HCT116 (cell line): ENCODE measurements around the gene MFSD6. TPM values are rescaled to one million over a fixed set of nuclear protein-coding genes. Genes with fewer than 3 reads are reported as not detected.

Source experiments
- ATAC-seq: fragments of 200-7000 bp; cut with Tn5 transposase; 2 replicates; pipeline ENCODE4 v1.9.1; 2020; ENCODE audit warnings: mild to moderate bottlenecking, moderate library complexity
- BruUV-seq: library from RNA; stranded (reverse); fragments of 400-500 nt; replicated peaks from 2 replicates; lab custom pipeline; 2021; lab: Mats Ljungman, UMichigan
- CTCF ChIA-PET: fragments of 300-600 bp; sonication (Branson Sonifier 250); formaldehyde crosslinking; loops from one replicate; lab custom pipeline; 2021; ENCODE audit warnings: antibody characterized with exemption; lab: Charles Lee
- POLR2A ChIA-PET: fragments of 300-600, 350-600 bp; sonication (Branson Sonifier 250); formaldehyde crosslinking; loops from one replicate; lab custom pipeline; 2021; ENCODE audit warnings: antibody characterized with exemption; lab: Charles Lee
- RAD21 ChIA-PET, 2 experiments: fragments of 300-600 bp; sonication (Branson Sonifier 250); formaldehyde crosslinking; loops; one replicate each; lab custom pipeline; 2023; ENCODE audit warnings: low total read pairs in 2 of 2; ENCODE audit not compliant: uncharacterized antibody in 2 of 2, unreplicated experiment in 2 of 2, low non-redundant PET in 1 of 2; lab: Charles Lee
- DNase-seq: peaks from one replicate; pipeline ENCODE4 v3.0.0-alpha.2; 2010; ENCODE audit warnings: low read depth, low spot score
- H2AFZ ChIP-seq: fragments of 200-600 bp; shearing (Covaris generic), sonication (generic); 2 replicates; pipeline ENCODE4 v1.6.1; 2017; ENCODE audit warnings: low read depth, mixed run types, mixed read lengths, antibody characterized with exemption, low read length; ENCODE audit not compliant: poor library complexity, severe bottlenecking
- H3K27ac ChIP-seq: 2 replicates; pipeline ENCODE4 v1.5.1; 2012; ENCODE audit warnings: low read depth, low read length
- H3K27me3 ChIP-seq: fragments of 200-600 bp; sonication (generic); 2 replicates; pipeline ENCODE4 v1.6.1; 2016; ENCODE audit warnings: mixed run types, low read length, mixed read lengths; ENCODE audit not compliant: insufficient read depth
- H3K36me3 ChIP-seq, 2 experiments: fragments of 200-500 bp in 1 of 2; fragments of 200-600 bp in 1 of 2; sonication (Bioruptor generic) in 1 of 2; sonication (generic) in 1 of 2; 2 replicates each; pipeline versions ENCODE4 v1.5.1 to v1.6.1; 2014 to 2016; ENCODE audit warnings: low read length in 2 of 2, inconsistent platforms in 1 of 2, mixed read lengths in 1 of 2, mixed run types in 1 of 2; ENCODE audit not compliant: insufficient read depth in 2 of 2, control insufficient read depth in 1 of 2
- H3K4me1 ChIP-seq, 2 experiments: fragments of 200-600 bp in 1 of 2; sonication (generic) in 1 of 2; 2 replicates each; pipeline versions ENCODE4 v1.5.1 to v1.6.1; 2012 to 2017; ENCODE audit warnings: low read length in 2 of 2, inconsistent platforms in 1 of 2, mild to moderate bottlenecking in 1 of 2, mixed read lengths in 1 of 2, mixed run types in 1 of 2, moderate library complexity in 1 of 2; ENCODE audit not compliant: insufficient read depth in 2 of 2, control insufficient read depth in 1 of 2
- H3K4me2 ChIP-seq: fragments of 200-600 bp; sonication (generic); 2 replicates; pipeline ENCODE4 v1.6.1; 2017; ENCODE audit warnings: mixed run types, low read length, mixed read lengths
- H3K4me3 ChIP-seq, 2 experiments: fragments of 200-600 bp in 1 of 2; sonication (generic) in 1 of 2; replicated peaks in 1 of 2; 2 replicates each; pipeline ENCODE4 v1.5.1; 2011 to 2016; ENCODE audit warnings: low read length in 2 of 2, control low read depth in 1 of 2, low read depth in 1 of 2, mild to moderate bottlenecking in 1 of 2, mixed read lengths in 1 of 2, mixed run types in 1 of 2
- H3K79me2 ChIP-seq: fragments of 200-600 bp; sonication (generic); 2 replicates; pipeline ENCODE4 v1.6.1; 2017; ENCODE audit warnings: mild to moderate bottlenecking, mixed run types, low read length, moderate library complexity, mixed read lengths; ENCODE audit not compliant: insufficient read depth
- H3K9ac ChIP-seq: fragments of 200-600 bp; sonication (generic); 2 replicates; pipeline ENCODE4 v1.6.1; 2016; ENCODE audit warnings: low read length, mixed read lengths
- H3K9me2 ChIP-seq: fragments of 200-600 bp; sonication (generic), shearing (Covaris generic); 2 replicates; pipeline ENCODE4 v1.6.1; 2017; ENCODE audit warnings: mixed run types, mild to moderate bottlenecking, moderate library complexity; ENCODE audit not compliant: insufficient read depth
- H3K9me3 ChIP-seq, 2 experiments: fragments of 200-500 bp in 1 of 2; fragments of 200-600 bp in 1 of 2; sonication (Bioruptor generic) in 1 of 2; sonication (generic) in 1 of 2; 2 replicates each; pipeline ENCODE4 v1.6.1; 2014 to 2017; ENCODE audit warnings: low read length in 2 of 2, mixed read lengths in 2 of 2, inconsistent platforms in 1 of 2, low read depth in 1 of 2, mild to moderate bottlenecking in 1 of 2, mixed run types in 1 of 2, moderate library complexity in 1 of 2; ENCODE audit not compliant: control insufficient read depth in 1 of 2, insufficient read depth in 1 of 2
- H4K20me1 ChIP-seq: fragments of 200-600 bp; sonication (generic), shearing (Covaris generic); 2 replicates; pipeline ENCODE4 v1.6.1; 2017; ENCODE audit warnings: mixed run types, mild to moderate bottlenecking, moderate library complexity; ENCODE audit not compliant: insufficient read depth
- CEBPB ChIP-seq: IDR thresholded peaks from 2 replicates; pipeline ENCODE4 v1.6.1; 2012; ENCODE audit warnings: low read depth
- EGR1 ChIP-seq: IDR thresholded peaks from 2 replicates; pipeline ENCODE4 v1.6.1; 2012; ENCODE audit warnings: low read depth
- EZH2 ChIP-seq: fragments of 200-600 bp; sonication (generic); IDR thresholded peaks from 2 replicates; pipeline ENCODE4 v1.6.1; 2017; ENCODE audit warnings: antibody characterized with exemption, mixed run types
- EZH2phosphoT487 ChIP-seq: fragments of 200-600 bp; IDR thresholded peaks from 2 replicates; pipeline ENCODE4 v1.6.1; 2018; ENCODE audit warnings: antibody characterized with exemption, borderline replicate concordance
- POLR2A ChIP-seq: IDR thresholded peaks from 2 replicates; pipeline ENCODE4 v1.7.0; 2011; ENCODE audit warnings: borderline replicate concordance; ENCODE audit not compliant: insufficient read depth, insufficient read length; ENCODE audit errors: extremely low read depth
- SIN3A ChIP-seq: IDR thresholded peaks from 2 replicates; pipeline ENCODE4 v1.6.1; 2012; ENCODE audit warnings: low read depth
- SP1 ChIP-seq: IDR thresholded peaks from 2 replicates; pipeline ENCODE4 v1.6.1; 2012; ENCODE audit warnings: low read depth
- SRF ChIP-seq: IDR thresholded peaks from 2 replicates; pipeline ENCODE4 v1.6.1; 2012; ENCODE audit warnings: low read depth
- TCF7L2 ChIP-seq: IDR thresholded peaks from 2 replicates; pipeline ENCODE4 v1.7.0; 2011; ENCODE audit warnings: borderline replicate concordance, inconsistent platforms; ENCODE audit not compliant: insufficient read depth, insufficient read length; ENCODE audit errors: extremely low read depth
- ZNF274 ChIP-seq: fragments of 200-500 bp; sonication (Bioruptor generic); IDR thresholded peaks from 2 replicates; pipeline ENCODE4 v1.6.1; 2014; ENCODE audit warnings: mild to moderate bottlenecking, low read depth, low read length, inconsistent platforms
- intact Hi-C: fragments of 100-400 bp; cut with micrococcal nuclease; formaldehyde crosslinking; loops from 2 replicates; pipeline ENCODE4 v1.10.0; 2022
- total RNA-seq: library from RNA; stranded (reverse); gene quantifications from one replicate; pipeline ENCODE4 v1.2.1, GENCODE V29; 2021; ENCODE audit not compliant: unreplicated experiment
- TF ChIP-seq, protein P1 (sequence below): IDR thresholded peaks from 2 replicates; pipeline ENCODE4 v1.6.1; 2011; ENCODE audit warnings: mild to moderate bottlenecking, low read length, moderate library complexity; ENCODE audit not compliant: insufficient replicate concordance; ENCODE audit errors: extremely low read depth
- TF ChIP-seq, protein P2 (sequence below): IDR thresholded peaks from 2 replicates; pipeline ENCODE4 v1.6.1; 2012

Gene MFSD6
- total RNA-seq, 1 experiment from 2014 or later = 18.6 TPM

DNA sequence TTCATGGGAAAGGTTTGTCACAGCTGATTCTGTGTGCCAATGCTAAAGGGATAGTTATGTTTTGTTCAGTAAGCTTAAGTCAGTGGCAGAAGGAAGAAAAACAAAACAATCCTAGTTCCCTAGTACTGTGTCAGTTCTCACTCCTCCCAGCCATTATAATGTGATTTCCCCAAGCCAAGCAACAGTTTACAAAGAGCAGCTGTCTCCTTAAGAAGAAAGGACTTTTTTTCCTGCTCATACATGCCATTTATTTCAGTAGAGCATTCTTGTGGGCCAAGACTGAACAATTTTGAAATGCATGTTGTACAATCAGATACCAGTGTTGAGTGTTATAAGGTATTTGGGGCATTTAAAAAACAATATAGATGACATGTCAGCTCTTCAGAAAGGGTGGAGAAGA, 74.3 kb downstream of the MFSD6 start:
- Histone ChIP-seq H3K36me3 (no peaks in the 10 kb centered on the region), H3K4me3 (no peak overlapping the region), H3K9me2 (no peaks in the 10 kb centered on the region), H3K4me2 (no peak overlapping the region), H3K9me3 (no peaks in the 10 kb centered on the region), H3K27ac (no peak overlapping the region), H3K4me1 (no peaks in the 10 kb centered on the region), H3K9ac (no peak overlapping the region), H3K27me3 (no peaks in the 10 kb centered on the region), H3K79me2 (no peaks in the 10 kb centered on the region), H2AFZ (no peak overlapping the region), H4K20me1 (no peaks in the 10 kb centered on the region)
- POLR2A ChIA-PET = no interaction called here
- no TSS peak for BruUV-seq
- TF ChIP-seq, protein P1, sequence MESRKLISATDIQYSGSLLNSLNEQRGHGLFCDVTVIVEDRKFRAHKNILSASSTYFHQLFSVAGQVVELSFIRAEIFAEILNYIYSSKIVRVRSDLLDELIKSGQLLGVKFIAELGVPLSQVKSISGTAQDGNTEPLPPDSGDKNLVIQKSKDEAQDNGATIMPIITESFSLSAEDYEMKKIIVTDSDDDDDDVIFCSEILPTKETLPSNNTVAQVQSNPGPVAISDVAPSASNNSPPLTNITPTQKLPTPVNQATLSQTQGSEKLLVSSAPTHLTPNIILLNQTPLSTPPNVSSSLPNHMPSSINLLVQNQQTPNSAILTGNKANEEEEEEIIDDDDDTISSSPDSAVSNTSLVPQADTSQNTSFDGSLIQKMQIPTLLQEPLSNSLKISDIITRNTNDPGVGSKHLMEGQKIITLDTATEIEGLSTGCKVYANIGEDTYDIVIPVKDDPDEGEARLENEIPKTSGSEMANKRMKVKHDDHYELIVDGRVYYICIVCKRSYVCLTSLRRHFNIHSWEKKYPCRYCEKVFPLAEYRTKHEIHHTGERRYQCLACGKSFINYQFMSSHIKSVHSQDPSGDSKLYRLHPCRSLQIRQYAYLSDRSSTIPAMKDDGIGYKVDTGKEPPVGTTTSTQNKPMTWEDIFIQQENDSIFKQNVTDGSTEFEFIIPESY = no peak
- TF ChIP-seq SP1 = no peak
- no peak for TF ChIP-seq EZH2
- TF ChIP-seq TCF7L2 = no peak
- no peak for TF ChIP-seq ZNF274
- TF ChIP-seq EZH2phosphoT487 = no peak
- TF ChIP-seq CEBPB = no peak
- TF ChIP-seq, protein P2, sequence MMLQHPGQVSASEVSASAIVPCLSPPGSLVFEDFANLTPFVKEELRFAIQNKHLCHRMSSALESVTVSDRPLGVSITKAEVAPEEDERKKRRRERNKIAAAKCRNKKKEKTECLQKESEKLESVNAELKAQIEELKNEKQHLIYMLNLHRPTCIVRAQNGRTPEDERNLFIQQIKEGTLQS = no peak
- no peak for TF ChIP-seq EGR1
- no peak for TF ChIP-seq SRF
- no peak for TF ChIP-seq POLR2A
- no peak for TF ChIP-seq SIN3A
- DNase-seq (no peak), ATAC-seq (no peak)
- RAD21 ChIA-PET = no interaction called here
- intact Hi-C loops = no loop called here
- CTCF ChIA-PET = no interaction called here
